HUES64 (cell line): ENCODE results near the gene PNPLA8.

Experiments used
- H3K27ac ChIP-seq: 2 replicates; pipeline ENCODE4 v1.7.0; 2013; ENCODE audit warnings: low read depth, low read length, inconsistent platforms
- H3K27me3 ChIP-seq: 2 replicates; pipeline ENCODE4 v1.6.1; 2013; ENCODE audit warnings: mild to moderate bottlenecking, low read length; ENCODE audit not compliant: insufficient read depth
- H3K36me3 ChIP-seq: 2 replicates; pipeline ENCODE4 v1.6.1; 2013; ENCODE audit warnings: mild to moderate bottlenecking, low read length; ENCODE audit not compliant: insufficient read depth
- H3K4me1 ChIP-seq: 2 replicates; pipeline ENCODE4 v1.6.1; 2013; ENCODE audit warnings: mild to moderate bottlenecking, low read length, moderate library complexity; ENCODE audit not compliant: insufficient read depth
- H3K4me3 ChIP-seq: 2 replicates; pipeline ENCODE4 v1.5.1; 2013; ENCODE audit warnings: mild to moderate bottlenecking, low read length, moderate library complexity
- H3K9ac ChIP-seq: 2 replicates; pipeline ENCODE4 v1.6.1; 2013; ENCODE audit warnings: mild to moderate bottlenecking, low read depth, low read length
- H3K9me3 ChIP-seq: 2 replicates; pipeline ENCODE4 v1.6.1; 2013; ENCODE audit warnings: low read depth, low read length; ENCODE audit not compliant: insufficient read depth
- WGBS: fragments of 150-250, 120-280 bp; methylation state at CpG from one replicate; pipeline ENCODE4 v1.1.7; 2013; ENCODE audit warnings: missing lambda C conversion rate; 5-methylcytosine and 5-hydroxymethylcytosine counted together

PNPLA8 gene

DNA sequence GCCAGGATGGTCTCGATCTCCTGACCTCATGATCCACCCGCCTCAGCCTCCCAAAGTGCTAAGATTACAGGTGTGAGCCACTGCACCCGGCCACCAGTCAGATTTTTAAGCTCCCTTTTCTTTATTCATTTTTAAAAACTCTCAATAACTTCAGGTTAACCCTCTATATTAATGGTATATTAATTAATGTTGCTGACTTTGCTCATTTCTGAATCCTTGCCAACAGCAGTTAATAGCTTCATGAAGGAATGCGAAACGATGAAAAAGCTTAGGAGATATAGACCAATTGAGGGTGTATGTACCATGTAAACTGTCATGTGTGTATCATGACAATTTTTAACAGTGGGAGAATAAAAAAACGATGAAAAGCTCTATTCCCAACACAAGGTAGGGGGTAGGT, 27.5 kb downstream of the PNPLA8 start:
- Histone ChIP-seq H3K4me1 (no peaks in the 10 kb centered on the region), H3K9me3 (no peaks in the 10 kb centered on the region), H3K36me3 (peaks cover 27% of the 10 kb centered on the region), H3K27me3 (no peaks in the 10 kb centered on the region), H3K4me3 (no peak overlapping the region), H3K9ac (no peak overlapping the region), H3K27ac (no peak overlapping the region)
- 84% methylated on average over 5 of the region's 6 CpGs for WGBS

DNA sequence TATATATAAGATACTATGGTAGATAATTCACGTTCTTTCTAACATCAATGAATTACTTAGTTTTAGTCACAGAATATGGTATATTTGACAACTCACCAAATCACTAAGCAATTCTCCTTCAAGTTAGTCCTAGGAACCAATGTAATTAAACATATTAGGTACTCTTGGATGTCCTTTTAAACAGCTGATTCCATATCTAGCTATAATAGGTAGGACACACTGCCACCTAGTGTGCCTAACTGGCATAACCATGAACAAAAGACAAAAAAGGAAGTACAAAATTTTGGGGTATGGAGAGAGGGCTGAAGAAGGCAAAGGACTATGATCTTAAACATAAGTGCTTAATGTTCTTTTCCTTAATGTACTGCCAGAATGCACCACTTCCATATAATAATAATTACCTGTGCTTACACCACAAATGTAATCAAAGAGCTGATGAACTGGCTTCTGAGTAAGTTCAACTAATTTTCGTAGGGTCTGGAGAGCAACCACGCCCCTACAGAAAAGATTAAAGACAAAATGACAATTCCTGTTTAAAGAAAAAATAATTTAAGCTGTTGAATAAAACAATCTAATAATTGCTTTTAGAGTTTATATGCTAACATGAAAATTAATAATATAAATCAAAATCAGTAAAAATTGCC, 28.7 kb downstream of the PNPLA8 start:
- H3K9ac ChIP-seq, result no peak overlapping the region
- 100% methylated on average over 1 of the region's 3 CpGs for WGBS
- no peaks in the 10 kb centered on the region for H3K4me1 ChIP-seq
- peaks cover 23% of the 10 kb centered on the region for H3K36me3 ChIP-seq
- no peak overlapping the region for H3K27ac ChIP-seq
- H3K9me3 ChIP-seq, result no peaks in the 10 kb centered on the region
- H3K27me3 ChIP-seq, result no peaks in the 10 kb centered on the region
- H3K4me3 ChIP-seq, result no peak overlapping the region

DNA sequence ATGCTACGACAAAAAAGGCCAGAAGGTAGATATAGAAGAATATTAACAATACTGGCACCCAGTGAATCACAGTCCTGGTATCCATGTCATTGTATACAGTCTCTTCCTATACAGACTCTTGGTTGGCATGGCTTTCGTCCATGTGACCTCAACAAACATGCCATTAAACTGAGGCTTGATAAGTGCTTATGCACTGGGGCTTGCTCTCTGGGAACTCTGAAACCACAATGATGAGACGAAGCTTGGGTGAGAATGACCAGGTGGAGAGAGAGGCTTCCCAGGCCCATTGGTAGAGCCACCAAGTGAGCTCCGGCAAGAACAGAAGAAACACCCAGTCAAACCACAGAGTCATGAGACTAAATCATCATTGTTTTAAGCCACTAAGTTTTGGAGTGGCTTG, 33.2 kb downstream of the PNPLA8 start:
- H3K9me3 ChIP-seq, result no peaks in the 10 kb centered on the region
- peaks cover 20% of the 10 kb centered on the region for H3K36me3 ChIP-seq
- H3K4me3 ChIP-seq, result no peak overlapping the region
- H3K27me3 ChIP-seq, result no peaks in the 10 kb centered on the region
- 92% methylated on average over 3 of the region's 4 CpGs for WGBS
- H3K9ac ChIP-seq, result no peak overlapping the region
- no peaks in the 10 kb centered on the region for H3K4me1 ChIP-seq
- no peak overlapping the region for H3K27ac ChIP-seq

DNA sequence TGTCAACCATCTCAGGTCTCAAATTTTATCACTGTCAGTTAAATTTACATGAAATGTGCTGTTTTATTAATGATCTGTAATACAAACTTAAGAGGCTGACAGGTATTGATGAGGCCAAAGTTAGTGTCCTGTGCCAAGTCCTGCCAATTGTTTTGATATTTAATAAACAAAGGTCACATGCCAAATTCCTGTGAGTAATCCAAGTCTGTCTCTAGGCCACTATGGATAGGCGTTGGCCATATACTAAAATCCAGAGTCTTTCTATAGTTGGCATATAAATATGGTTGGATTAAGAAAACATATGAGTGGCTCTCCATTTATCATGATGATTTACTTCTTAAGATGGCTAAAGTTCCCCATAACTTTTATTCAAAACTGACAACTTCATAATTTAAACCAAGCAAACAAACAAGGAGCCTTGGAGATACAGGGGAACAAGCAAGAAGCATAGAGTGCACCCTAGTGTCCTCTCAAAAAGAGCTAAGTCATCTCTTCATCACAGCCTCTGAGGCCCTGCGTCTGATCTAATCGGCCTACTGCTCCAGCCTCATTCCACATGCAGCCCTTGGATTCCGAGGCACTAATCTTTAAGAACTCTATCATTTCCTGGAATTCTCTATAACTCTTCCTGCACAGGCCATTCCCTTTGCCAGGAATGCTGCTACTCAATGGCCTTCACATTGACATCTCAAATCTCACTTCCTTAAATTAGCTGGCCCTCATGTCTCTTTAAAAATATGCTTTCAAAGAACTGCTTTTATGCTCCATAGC, 37.0 kb downstream of the PNPLA8 start:
- Histone ChIP-seq H3K27me3 (no peaks in the 10 kb centered on the region), H3K27ac (peak overlapping the region; percentile 19; the same call in 1 of the 2 replicates), H3K9ac (no peak overlapping the region), H3K9me3 (no peaks in the 10 kb centered on the region), H3K4me3 (no peak overlapping the region), H3K4me1 (no peaks in the 10 kb centered on the region), H3K36me3 (peaks cover 27% of the 10 kb centered on the region)
- 89% methylated on average over 4 of the region's 4 CpGs for WGBS

DNA sequence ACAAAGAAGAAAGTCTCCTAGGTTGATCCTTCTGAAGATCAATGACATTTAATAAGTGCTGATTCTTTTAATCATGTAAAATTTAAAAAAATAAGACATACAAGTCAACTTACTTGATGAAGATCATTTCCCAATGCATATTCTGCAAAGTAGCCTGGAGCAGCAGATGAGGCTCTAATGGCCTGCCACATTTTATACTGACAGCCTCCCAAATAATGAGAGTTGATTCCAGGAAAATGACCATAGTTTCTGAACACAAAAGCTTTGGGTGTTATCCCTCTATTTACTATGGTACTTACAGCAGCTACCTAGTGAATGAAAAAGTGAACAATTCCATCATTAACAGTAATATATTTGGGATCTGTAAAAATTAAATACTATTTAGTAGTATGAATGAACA, 38.3 kb downstream of the PNPLA8 start:
- H3K4me1 ChIP-seq, result no peaks in the 10 kb centered on the region
- no peak overlapping the region for H3K9ac ChIP-seq
- H3K27me3 ChIP-seq, result no peaks in the 10 kb centered on the region
- no peak overlapping the region for H3K4me3 ChIP-seq
- H3K27ac ChIP-seq, result no peak overlapping the region
- no peaks in the 10 kb centered on the region for H3K9me3 ChIP-seq
- peaks cover 30% of the 10 kb centered on the region for H3K36me3 ChIP-seq

DNA sequence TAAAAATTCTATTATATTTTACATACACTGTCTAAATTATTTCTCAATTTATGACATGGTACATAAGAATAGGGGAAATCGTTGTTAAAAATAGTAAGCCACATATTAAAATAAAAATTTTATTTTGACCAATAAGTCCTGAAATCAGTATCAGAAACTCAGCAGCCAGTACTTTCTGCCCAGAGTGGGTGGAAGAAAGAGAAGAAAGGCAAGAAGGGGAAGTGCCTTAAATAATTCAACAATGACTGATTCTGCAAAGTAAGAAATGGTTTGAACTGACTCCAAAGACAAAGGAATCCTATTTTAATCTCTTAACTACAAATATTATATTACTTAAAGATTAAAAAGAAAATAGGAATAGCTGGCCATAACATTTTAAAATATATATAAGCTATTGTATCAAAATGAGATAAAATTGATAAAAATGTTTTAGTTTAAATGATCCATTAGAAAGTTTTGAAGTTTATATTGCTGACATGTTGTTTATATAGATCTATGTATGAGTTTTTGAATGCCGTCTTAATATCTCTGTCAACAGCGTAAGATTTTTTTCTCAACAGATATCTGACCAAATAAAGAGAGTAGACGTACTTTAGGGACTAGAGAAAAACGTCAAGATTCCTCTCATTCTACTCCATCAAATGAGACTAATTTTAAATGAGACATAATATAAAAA, 39.5 kb downstream of the PNPLA8 start:
- peaks cover 30% of the 10 kb centered on the region for H3K36me3 ChIP-seq
- WGBS, result 90% methylated on average over 3 of the region's 5 CpGs
- H3K9ac ChIP-seq, result no peak overlapping the region
- no peak overlapping the region for H3K4me3 ChIP-seq
- no peak overlapping the region for H3K27ac ChIP-seq
- no peaks in the 10 kb centered on the region for H3K4me1 ChIP-seq
- no peaks in the 10 kb centered on the region for H3K9me3 ChIP-seq
- H3K27me3 ChIP-seq, result no peaks in the 10 kb centered on the region

DNA sequence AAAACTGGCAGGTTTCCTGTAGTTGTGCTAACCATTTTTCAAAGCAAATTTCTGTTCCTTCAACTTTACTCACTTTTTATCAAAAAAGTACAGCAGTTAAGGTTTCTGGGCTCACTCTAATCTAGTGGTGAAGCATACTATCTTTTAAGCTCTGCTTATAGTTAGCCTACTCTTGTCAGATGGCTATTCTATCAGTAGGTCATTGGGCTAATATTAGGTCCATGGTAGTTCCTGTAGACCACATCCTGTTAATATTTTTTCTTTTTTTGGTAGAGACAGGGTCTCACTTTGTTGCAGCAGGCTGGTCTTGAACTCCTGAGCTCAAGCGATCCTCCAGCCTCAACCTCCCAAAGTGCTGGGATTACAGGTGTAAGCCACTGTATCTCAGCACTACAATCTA, 41.8 kb downstream of the PNPLA8 start:
- 92% methylated on average over 1 of the region's 1 CpG for WGBS
- Histone ChIP-seq H3K9ac (no peak overlapping the region), H3K4me1 (no peaks in the 10 kb centered on the region), H3K9me3 (no peaks in the 10 kb centered on the region), H3K4me3 (no peak overlapping the region), H3K27ac (no peak overlapping the region), H3K27me3 (no peaks in the 10 kb centered on the region), H3K36me3 (peaks cover 22% of the 10 kb centered on the region)

DNA sequence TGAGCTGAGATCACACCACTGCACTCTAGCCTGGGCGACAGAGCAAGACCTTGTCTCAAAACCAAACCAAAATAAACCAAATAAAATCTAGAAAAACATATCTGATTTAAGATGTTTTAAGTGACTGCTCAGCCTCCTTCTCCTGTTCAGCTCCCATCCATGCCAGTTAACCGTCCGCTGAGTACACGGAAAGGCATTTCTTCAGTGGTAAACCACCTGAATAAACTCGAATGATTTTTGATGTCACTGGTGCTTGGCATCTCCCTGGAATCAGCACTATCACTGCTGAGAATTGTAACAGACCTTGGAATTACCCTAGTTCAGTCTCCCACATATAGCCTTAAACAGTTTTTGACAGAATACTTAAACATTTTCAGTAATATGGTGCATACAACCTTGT, 45.6 kb downstream of the PNPLA8 start:
- no peaks in the 10 kb centered on the region for H3K9me3 ChIP-seq
- H3K4me3 ChIP-seq, result no peak overlapping the region
- 98% methylated on average over 5 of the region's 5 CpGs for WGBS
- H3K36me3 ChIP-seq, result peaks cover 12% of the 10 kb centered on the region; the same call in 1 of the 2 replicates
- no peaks in the 10 kb centered on the region for H3K27me3 ChIP-seq
- H3K4me1 ChIP-seq, result no peaks in the 10 kb centered on the region
- H3K27ac ChIP-seq, result no peak overlapping the region
- H3K9ac ChIP-seq, result no peak overlapping the region

DNA sequence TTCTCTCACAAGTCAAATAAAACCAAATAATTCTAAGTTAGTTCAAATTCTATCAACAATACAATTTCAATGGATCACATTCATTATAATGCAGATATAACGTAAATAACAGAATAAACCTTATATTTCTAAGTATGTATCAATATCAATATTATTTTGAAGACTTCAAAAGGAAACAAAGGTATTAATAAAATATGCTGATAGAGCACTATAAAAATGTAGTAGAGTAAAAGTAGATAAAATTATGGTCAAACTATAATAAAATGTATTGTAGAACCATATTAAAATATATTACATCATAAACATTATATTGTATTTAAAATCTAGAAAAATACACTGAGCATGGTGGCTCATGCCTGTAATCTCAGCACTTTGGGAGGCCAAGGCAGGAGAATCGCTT, 46.2 kb downstream of the PNPLA8 start:
- H3K9ac ChIP-seq, result no peak overlapping the region
- H3K36me3 ChIP-seq, result peaks cover 9% of the 10 kb centered on the region; the same call in 1 of the 2 replicates
- H3K27me3 ChIP-seq, result no peaks in the 10 kb centered on the region
- 90% methylated on average over 1 of the region's 2 CpGs for WGBS
- no peak overlapping the region for H3K4me3 ChIP-seq
- no peak overlapping the region for H3K27ac ChIP-seq
- H3K4me1 ChIP-seq, result no peaks in the 10 kb centered on the region
- H3K9me3 ChIP-seq, result no peaks in the 10 kb centered on the region

DNA sequence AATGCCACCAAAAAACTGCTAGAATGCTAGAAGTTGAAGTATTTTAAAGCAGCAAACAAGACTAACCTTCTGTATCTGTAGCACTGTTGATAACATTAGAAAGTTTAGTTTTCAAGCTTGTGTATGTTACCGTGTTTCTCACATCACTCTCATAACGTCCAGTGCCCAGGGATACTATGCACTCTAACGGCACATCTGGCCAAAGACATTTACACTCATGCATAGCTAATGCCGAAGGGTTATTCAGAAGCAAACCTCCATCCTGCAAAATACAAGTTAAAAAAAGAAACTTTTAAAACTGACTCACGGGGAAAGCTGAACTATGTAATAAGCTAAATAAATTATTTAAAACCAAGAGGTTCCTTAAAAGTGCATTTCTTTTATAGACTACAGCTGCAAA, 46.8 kb downstream of the PNPLA8 start:
- Histone ChIP-seq H3K27me3 (no peaks in the 10 kb centered on the region), H3K4me1 (no peaks in the 10 kb centered on the region), H3K36me3 (peaks cover 9% of the 10 kb centered on the region; the same call in 1 of the 2 replicates), H3K27ac (no peak overlapping the region), H3K4me3 (no peak overlapping the region), H3K9ac (no peak overlapping the region), H3K9me3 (no peaks in the 10 kb centered on the region)
- 93% methylated on average over 4 of the region's 5 CpGs for WGBS

DNA sequence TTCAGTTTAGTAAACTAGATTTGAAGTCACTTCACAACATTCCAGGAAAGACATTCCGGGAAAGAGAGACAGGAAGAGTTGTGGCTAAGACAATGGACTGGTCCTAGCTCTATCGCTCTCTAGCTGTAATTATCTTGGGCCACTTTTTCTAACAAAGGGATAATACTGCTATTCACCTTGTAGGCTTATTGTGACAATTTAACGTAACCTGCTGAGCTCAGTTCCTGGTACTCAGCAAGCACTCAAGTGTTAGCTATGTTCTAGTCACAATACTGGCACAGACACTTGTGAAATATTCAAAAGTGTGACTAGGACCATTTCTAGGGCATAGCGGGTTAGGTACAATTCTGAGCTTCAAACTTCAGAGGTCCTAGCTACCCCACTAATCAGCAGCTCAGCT, 57.7 kb downstream of the PNPLA8 start:
- Histone ChIP-seq H3K4me3 (no peak overlapping the region), H3K27me3 (no peaks in the 10 kb centered on the region), H3K9ac (no peak overlapping the region), H3K4me1 (no peaks in the 10 kb centered on the region; the same call in 1 of the 2 replicates), H3K36me3 (peaks cover 2% of the 10 kb centered on the region; the same call in 1 of the 2 replicates), H3K27ac (no peak overlapping the region), H3K9me3 (no peaks in the 10 kb centered on the region)
- 54% methylated on average over 4 of the region's 4 CpGs for WGBS
